Type B pancreatic cell (in vitro differentiated cells): ENCODE measurements around the gene NEGR1. TPM values are rescaled to one million over a fixed set of nuclear protein-coding genes. Genes with fewer than 3 reads are reported as not detected.
A peak's percentile ranks its signal among the peaks of the same experiment; 100 is the strongest.
"Not testable (repeated sequence)": the region's sequence is repeated elsewhere in the genome, so short reads cannot be mapped to it uniquely, and the experiment has no call there.

ENCODE experiments used
- DNase-seq: peaks from one replicate; pipeline ENCODE4 v3.0.0; 2021; ENCODE audit warnings: mixed read lengths; ENCODE audit not compliant: unreplicated experiment; ENCODE audit errors: extremely low spot score
- H3K27ac Mint-ChIP-seq: 2 replicates; pipeline ENCODE4 v1.8.0; 2021; ENCODE audit warnings: mild to moderate bottlenecking, mixed read lengths
- H3K27me3 Mint-ChIP-seq: 2 replicates; pipeline ENCODE4 v1.8.0; 2021; ENCODE audit warnings: mixed read lengths
- H3K36me3 Mint-ChIP-seq: 2 replicates; pipeline ENCODE4 v1.8.0; 2021; ENCODE audit warnings: mixed read lengths
- H3K4me1 Mint-ChIP-seq: one replicate; pipeline ENCODE4 v1.8.0; 2021; ENCODE audit warnings: mixed read lengths; ENCODE audit not compliant: unreplicated experiment
- H3K4me3 Mint-ChIP-seq: 2 replicates; pipeline ENCODE4 v1.8.0; 2021; ENCODE audit warnings: mild to moderate bottlenecking, mixed read lengths
- H3K9me3 Mint-ChIP-seq: 2 replicates; pipeline ENCODE4 v1.8.0; 2021; ENCODE audit warnings: mixed read lengths
- CTCF ChIP-seq: fragments of 200-600 bp; sonication (generic); conservative IDR thresholded peaks from 2 replicates; pipeline ENCODE4 v1.5.0; 2021; ENCODE audit warnings: antibody characterized with exemption, mild to moderate bottlenecking
- total RNA-seq: library from RNA; stranded (reverse); gene quantifications from 2 replicates; pipeline ENCODE4 v1.2.1, GENCODE V29; 2021; ENCODE audit warnings: low replicate concordance

The NEGR1 gene
- total RNA-seq, 1 donor from 2014 or later, result 22.5 TPM

GRCh38 chr1:72280131-72280530 is 2.2 kb downstream of the NEGR1 start:
- DNase-seq, result no peak
- no peak for TF ChIP-seq CTCF
- H3K4me3 Mint-ChIP-seq, result peak overlapping the region; percentile 52
- H3K9me3 Mint-ChIP-seq, result no peaks in the 10 kb centered on the region
- no peaks in the 10 kb centered on the region for H3K36me3 Mint-ChIP-seq
- H3K27ac Mint-ChIP-seq, result no peak overlapping the region
- H3K4me1 Mint-ChIP-seq, result peaks cover 7% of the 10 kb centered on the region
- H3K27me3 Mint-ChIP-seq, result peaks cover 35% of the 10 kb centered on the region

DNA sequence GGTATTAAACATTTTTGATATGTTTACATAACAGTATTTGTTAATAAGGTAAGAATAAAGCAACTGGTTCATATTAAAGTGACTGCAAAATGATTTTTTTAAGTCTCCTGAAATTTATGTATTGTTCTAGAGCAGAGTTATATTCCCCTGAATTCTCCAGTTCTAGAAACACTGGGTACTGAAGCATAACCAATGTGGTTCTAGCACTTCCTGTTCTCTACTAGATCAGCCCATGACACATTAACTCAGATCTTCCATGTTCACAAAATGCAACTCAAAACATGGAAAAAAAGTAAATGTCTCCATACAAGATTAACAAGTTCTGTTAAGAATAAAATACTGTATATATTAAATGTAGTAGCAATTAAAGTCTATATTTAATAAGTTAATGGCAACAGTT is 3.9 kb downstream of the NEGR1 start:
- H3K27me3 Mint-ChIP-seq, result peaks cover 35% of the 10 kb centered on the region
- no peak overlapping the region for H3K4me3 Mint-ChIP-seq
- no peaks in the 10 kb centered on the region for H3K9me3 Mint-ChIP-seq
- no peaks in the 10 kb centered on the region for H3K36me3 Mint-ChIP-seq
- no peak for DNase-seq
- H3K4me1 Mint-ChIP-seq, result peaks cover 7% of the 10 kb centered on the region
- H3K27ac Mint-ChIP-seq, result no peak overlapping the region
- no peak for TF ChIP-seq CTCF

- H3K9me3 Mint-ChIP-seq, result no peaks in the 10 kb centered on the region
- H3K36me3 Mint-ChIP-seq, result no peaks in the 10 kb centered on the region
- no peak for TF ChIP-seq CTCF
- peaks cover 4% of the 10 kb centered on the region for H3K27me3 Mint-ChIP-seq
- H3K4me3 Mint-ChIP-seq, result no peak overlapping the region
- no peak overlapping the region for H3K27ac Mint-ChIP-seq
- DNase-seq, result no peak
- H3K4me1 Mint-ChIP-seq, result no peaks in the 10 kb centered on the region
Observed at GRCh38 chr1:72271555-72272085, 10.7 kb downstream of the NEGR1 start.

GRCh38 chr1:72262735-72263134 is 19.6 kb downstream of the NEGR1 start:
- Mint-ChIP-seq H3K36me3 (no peaks in the 10 kb centered on the region), H3K4me3 (no peak overlapping the region), H3K4me1 (no peaks in the 10 kb centered on the region), H3K27ac (no peak overlapping the region), H3K9me3 (no peaks in the 10 kb centered on the region), H3K27me3 (no peaks in the 10 kb centered on the region)
- no peak for DNase-seq
- TF ChIP-seq CTCF, result no peak

DNA sequence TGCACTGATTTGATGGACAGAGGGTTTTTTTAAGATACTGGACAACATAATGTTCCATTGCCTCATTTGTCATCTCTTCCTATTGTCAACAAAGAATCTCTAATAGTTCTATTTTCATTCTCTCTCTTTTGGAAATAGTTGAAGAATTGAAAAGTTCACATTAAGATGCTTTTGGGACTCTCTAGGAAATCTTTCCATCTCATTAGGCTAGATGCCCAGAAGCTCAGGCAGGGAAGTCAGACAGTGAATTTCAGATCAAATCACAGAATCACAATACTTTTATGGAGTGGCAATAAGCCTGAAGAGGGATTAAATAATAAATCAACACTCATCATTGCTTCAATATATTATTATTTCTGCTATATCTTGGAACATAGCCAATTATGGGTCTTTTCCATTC is 29.2 kb downstream of the NEGR1 start:
- TF ChIP-seq CTCF, result no peak
- no peak overlapping the region for H3K4me3 Mint-ChIP-seq
- no peak for DNase-seq
- no peaks in the 10 kb centered on the region for H3K27me3 Mint-ChIP-seq
- H3K9me3 Mint-ChIP-seq, result peaks cover 4% of the 10 kb centered on the region
- H3K4me1 Mint-ChIP-seq, result no peaks in the 10 kb centered on the region
- H3K36me3 Mint-ChIP-seq, result no peaks in the 10 kb centered on the region
- no peak overlapping the region for H3K27ac Mint-ChIP-seq

DNA sequence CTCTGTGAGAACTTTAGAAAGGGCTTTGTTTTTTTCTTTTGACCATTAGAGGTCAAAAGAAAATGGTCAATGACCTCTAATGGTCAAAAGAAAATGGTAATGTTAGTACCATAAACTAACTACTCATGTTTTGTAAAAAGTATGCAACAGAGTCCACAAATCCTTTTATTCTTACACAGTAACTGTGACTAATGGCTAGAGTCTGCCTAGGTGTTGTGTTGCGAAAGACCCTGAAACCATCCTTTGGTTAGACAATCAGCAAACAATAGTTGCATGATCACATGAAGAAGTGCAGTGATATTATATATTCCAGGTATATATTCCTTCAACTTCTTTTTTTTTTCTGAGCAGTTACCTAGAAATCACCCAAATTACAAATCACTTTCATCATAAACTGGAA is 40.9 kb downstream of the NEGR1 start:
- Mint-ChIP-seq H3K27ac (no peak overlapping the region), H3K4me3 (no peak overlapping the region), H3K9me3 (no peaks in the 10 kb centered on the region), H3K36me3 (no peaks in the 10 kb centered on the region), H3K27me3 (no peaks in the 10 kb centered on the region), H3K4me1 (no peaks in the 10 kb centered on the region)
- no peak for DNase-seq
- TF ChIP-seq CTCF, result no peak

- H3K9me3 Mint-ChIP-seq, H3K4me3 Mint-ChIP-seq, H3K27me3 Mint-ChIP-seq, H3K4me1 Mint-ChIP-seq, H3K27ac Mint-ChIP-seq, DNase-seq, H3K36me3 Mint-ChIP-seq: not testable (repeated sequence)
Observed at GRCh38 chr1:72235931-72236330, 46.4 kb downstream of the NEGR1 start.
